HepG2 (cell line): ENCODE measurements around the gene TSN. TPM values are rescaled to one million over a fixed set of nuclear protein-coding genes. Genes with fewer than 3 reads are reported as not detected.

Source experiments
- ATAC-seq: fragments of 200-7000 bp; cut with Tn5 transposase; 3 replicates; pipeline ENCODE4 v1.9.1; 2020; ENCODE audit warnings: mild to moderate bottlenecking, moderate library complexity
- BruUV-seq: library from RNA; stranded (reverse); fragments of 400-500 nt; replicated peaks from 2 replicates; lab custom pipeline; 2021; lab: Mats Ljungman, UMichigan
- CTCF ChIA-PET: fragments of 300-600 bp; formaldehyde crosslinking; extraction: SDS; loops from one replicate; lab custom pipeline; 2021; ENCODE audit warnings: low total read pairs, inconsistent platforms, low intra/inter-chr PET ratio; lab: Yijun Ruan, JAX
- POLR2A ChIA-PET: fragments of 350-600 bp; sonication (Branson Sonifier 250); formaldehyde crosslinking; loops from one replicate; lab custom pipeline; 2020; ENCODE audit warnings: antibody characterized with exemption, inconsistent platforms; lab: Yijun Ruan, JAX
- DNase-seq: peaks from one replicate; pipeline ENCODE4 v3.0.0-alpha.2; 2015; ENCODE audit warnings: low spot score
- FAIRE-seq: peaks from 3 replicates; lab custom pipeline; 2011; peaks lifted over from hg19 to GRCh38; lab: Jason Lieb, UNC
- H2AFZ ChIP-seq: one replicate; pipeline ENCODE4 v1.6.1; 2011; ENCODE audit warnings: low read length, inconsistent platforms
- H3K27ac ChIP-seq: fragments of 300-600 bp; 3 replicates; pipeline ENCODE4 v1.8.0; 2011; ENCODE audit warnings: mixed run types, mild to moderate bottlenecking, mixed read lengths, low read length, inconsistent platforms; ENCODE audit not compliant: insufficient read depth; ENCODE audit errors: extremely low read length
- H3K27me3 ChIP-seq, 2 experiments: fragments of 200-600 bp in 1 of 2; 2 replicates in 1 of 2; 3 replicates in 1 of 2; pipeline versions ENCODE4 v1.6.0 to v1.8.0; 2011; ENCODE audit warnings: low read length in 2 of 2, mild to moderate bottlenecking in 2 of 2, moderate library complexity in 2 of 2, inconsistent platforms in 1 of 2; ENCODE audit not compliant: insufficient read depth in 2 of 2, control insufficient read depth in 1 of 2
- H3K36me3 ChIP-seq, 2 experiments: fragments of 200-600 bp in 1 of 2; replicated peaks in 1 of 2; 2 replicates in 1 of 2; 3 replicates in 1 of 2; pipeline versions ENCODE4 v1.5.1 to v1.8.0; 2011; ENCODE audit warnings: low read length in 2 of 2, inconsistent platforms in 1 of 2; ENCODE audit not compliant: insufficient read depth in 2 of 2, control insufficient read depth in 1 of 2
- H3K4me1 ChIP-seq: 2 replicates; pipeline ENCODE4 v1.5.1; 2012; ENCODE audit warnings: low read length, inconsistent platforms; ENCODE audit not compliant: insufficient read depth
- H3K4me2 ChIP-seq: 2 replicates; pipeline ENCODE4 v1.6.0; 2011; ENCODE audit warnings: low read depth, low read length, inconsistent platforms
- H3K4me3 ChIP-seq, 3 experiments: fragments of 200-600 bp in 1 of 3; sonication (generic), shearing (Covaris generic) in 1 of 3; replicated peaks in 1 of 3; 2 replicates each; pipeline ENCODE4 v1.5.1; 2011 to 2016; ENCODE audit warnings: low read length in 3 of 3, inconsistent platforms in 2 of 3, low read depth in 2 of 3, mild to moderate bottlenecking in 2 of 3, control low read depth in 1 of 3, mixed read lengths in 1 of 3; ENCODE audit not compliant: insufficient read depth in 1 of 3
- H3K79me2 ChIP-seq: one replicate; pipeline ENCODE4 v1.6.1; 2011; ENCODE audit warnings: low read length, inconsistent platforms; ENCODE audit not compliant: insufficient read depth
- H3K9ac ChIP-seq: 2 replicates; pipeline ENCODE4 v1.6.0; 2011; ENCODE audit warnings: mild to moderate bottlenecking, low read depth, low read length, inconsistent platforms; ENCODE audit not compliant: insufficient read depth
- H3K9me3 ChIP-seq: 2 replicates; pipeline ENCODE4 v1.5.1; 2012; ENCODE audit warnings: mild to moderate bottlenecking, low read length
- H4K20me1 ChIP-seq: 2 replicates; pipeline ENCODE4 v1.6.0; 2011; ENCODE audit warnings: inconsistent platforms, mild to moderate bottlenecking, low read length, moderate library complexity; ENCODE audit not compliant: insufficient read depth
- CREB1 ChIP-seq, 2 experiments: fragments of 450-650 bp in 1 of 2; IDR thresholded peaks; 2 replicates each; pipeline ENCODE4 v1.6.1; 2016 to 2017; ENCODE audit warnings: control low read depth in 1 of 2, mild to moderate bottlenecking in 1 of 2, missing compliant biosample characterization in 1 of 2, missing genetic modification characterization in 1 of 2
- FOSL2 ChIP-seq: sonication (generic); formaldehyde crosslinking; IDR thresholded peaks from 2 replicates; pipeline ENCODE4 v1.4.0; 2020; ENCODE audit warnings: missing genetic modification reagents
- GPN1 ChIP-seq: sonication (generic); formaldehyde crosslinking; IDR thresholded peaks from 2 replicates; pipeline ENCODE4 v1.5.1; 2020; ENCODE audit warnings: missing genetic modification reagents, borderline replicate concordance
- KDM5A ChIP-seq: fragments of 200-600 bp; sonication (generic); IDR thresholded peaks from 2 replicates; pipeline ENCODE4 v1.7.0; 2018; ENCODE audit warnings: antibody characterized with exemption, mild to moderate bottlenecking, low read length, borderline replicate concordance
- RAD21 ChIP-seq: fragments of 450-650 bp; formaldehyde crosslinking; IDR thresholded peaks from 2 replicates; pipeline ENCODE4 v1.5.0; 2020; ENCODE audit warnings: mild to moderate bottlenecking
- SOX13 ChIP-seq, 3 experiments: fragments of 450-650 bp in 1 of 3; sonication (generic) in 1 of 3; formaldehyde crosslinking in 1 of 3; IDR thresholded peaks in 2 of 3; conservative IDR thresholded peaks in 1 of 3; 2 replicates each; pipeline versions ENCODE4 v1.5.0 to v1.6.1; 2016 to 2020; ENCODE audit warnings: antibody characterized with exemption in 1 of 3, mild to moderate bottlenecking in 1 of 3, missing compliant biosample characterization in 1 of 3, missing genetic modification reagents in 1 of 3, moderate library complexity in 1 of 3
- SOX5 ChIP-seq: IDR thresholded peaks from 2 replicates; pipeline ENCODE4 v1.6.1; 2016; ENCODE audit warnings: borderline replicate concordance
- SP1 ChIP-seq, 2 experiments: fragments of 450-650 bp in 1 of 2; sonication (generic) in 1 of 2; formaldehyde crosslinking in 1 of 2; IDR thresholded peaks; 2 replicates each; pipeline versions ENCODE4 v1.4.0 to v1.6.1; 2016 to 2020; ENCODE audit warnings: missing genetic modification reagents in 1 of 2
- TMF1 ChIP-seq: sonication (generic); formaldehyde crosslinking; IDR thresholded peaks from 2 replicates; pipeline ENCODE4 v1.8.1; 2022; ENCODE audit warnings: low read depth, missing genetic modification reagents
- XBP1 ChIP-seq: sonication (generic); formaldehyde crosslinking; IDR thresholded peaks from 2 replicates; pipeline ENCODE4 v1.5.0; 2020; ENCODE audit warnings: missing genetic modification reagents
- ZNF230 ChIP-seq: sonication (generic); formaldehyde crosslinking; IDR thresholded peaks from 2 replicates; pipeline ENCODE4 v1.4.0; 2020; ENCODE audit warnings: mild to moderate bottlenecking, missing genetic modification reagents
- ZNF235 ChIP-seq: sonication (generic); formaldehyde crosslinking; IDR thresholded peaks from 2 replicates; pipeline ENCODE4 v1.8.1; 2023; ENCODE audit warnings: mild to moderate bottlenecking, missing genetic modification reagents, borderline replicate concordance
- ZNF556 ChIP-seq: sonication (generic); formaldehyde crosslinking; IDR thresholded peaks from 2 replicates; pipeline ENCODE4 v1.4.0; 2020; ENCODE audit warnings: mild to moderate bottlenecking, missing genetic modification reagents, borderline replicate concordance
- ZSCAN31 ChIP-seq: sonication (generic); formaldehyde crosslinking; IDR thresholded peaks from 2 replicates; pipeline ENCODE4 v1.5.0; 2020; ENCODE audit warnings: low read depth, mild to moderate bottlenecking, missing genetic modification reagents
- WGBS: methylation state at CpG from one replicate; pipeline ENCODE4 v1.1.6; 2017; ENCODE audit warnings: low lambda C conversion rate; 5-methylcytosine and 5-hydroxymethylcytosine counted together
- in situ Hi-C: cut with HindIII; loops from 2 replicates; pipeline ENCODE4 v1.10.0; 2017; ENCODE audit warnings: low pct_unique_long_range_greater_than_20kb; ENCODE audit not compliant: extremely low pct_ligation_motif_present
- intact Hi-C: fragments of 100-400 bp; cut with micrococcal nuclease; formaldehyde crosslinking; loops from one replicate; pipeline ENCODE4 v1.10.0; 2022; ENCODE audit not compliant: unreplicated experiment
- polyA plus RNA-seq, 8 experiments: library from polyadenylated mRNA; depleted of rRNA in 3 of 8; stranded (reverse) in 7 of 8; unstranded in 1 of 8; fragments of >200 nt; fragmentation: Illumina TruSeq in 4 of 8; extraction: Trizol in 4 of 8; gene quantifications; 2 replicates each; pipeline versions ENCODE4 v1.2.1 to v1.2.3, GENCODE V29; 2011 to 2016; ENCODE audit warnings: low read depth in 4 of 8, missing spikeins in 1 of 8, mixed read lengths in 1 of 8; ENCODE audit not compliant: insufficient read depth in 1 of 8
- total RNA-seq, 5 experiments: library from RNA; depleted of rRNA; stranded (reverse); fragments of >200 nt; fragmentation: Illumina TruSeq; extraction: Trizol; gene quantifications; 2 replicates each; pipeline ENCODE4 v1.2.3, GENCODE V29; 2016; ENCODE audit warnings: low read depth in 1 of 5
- TF ChIP-seq, protein P1 (sequence below): sonication (generic); formaldehyde crosslinking; IDR thresholded peaks from 2 replicates; pipeline ENCODE4 v1.4.0; 2020; ENCODE audit warnings: mild to moderate bottlenecking, missing genetic modification reagents
- TF ChIP-seq, protein P2 (sequence below): sonication (generic); IDR thresholded peaks from 2 replicates; pipeline ENCODE4 v1.6.1; 2016; ENCODE audit warnings: low read depth, borderline replicate concordance
- TF ChIP-seq, protein P3 (sequence below): sonication (generic); formaldehyde crosslinking; IDR thresholded peaks from 2 replicates; pipeline ENCODE4 v1.4.0; 2020; ENCODE audit warnings: missing genetic modification reagents

Gene TSN
- total and polyA plus RNA-seq, 2 of the 13 experiments (the other 11 are each of a cell fraction or from before 2014, with no cell fraction given), result 56.4 to 115 TPM

DNA sequence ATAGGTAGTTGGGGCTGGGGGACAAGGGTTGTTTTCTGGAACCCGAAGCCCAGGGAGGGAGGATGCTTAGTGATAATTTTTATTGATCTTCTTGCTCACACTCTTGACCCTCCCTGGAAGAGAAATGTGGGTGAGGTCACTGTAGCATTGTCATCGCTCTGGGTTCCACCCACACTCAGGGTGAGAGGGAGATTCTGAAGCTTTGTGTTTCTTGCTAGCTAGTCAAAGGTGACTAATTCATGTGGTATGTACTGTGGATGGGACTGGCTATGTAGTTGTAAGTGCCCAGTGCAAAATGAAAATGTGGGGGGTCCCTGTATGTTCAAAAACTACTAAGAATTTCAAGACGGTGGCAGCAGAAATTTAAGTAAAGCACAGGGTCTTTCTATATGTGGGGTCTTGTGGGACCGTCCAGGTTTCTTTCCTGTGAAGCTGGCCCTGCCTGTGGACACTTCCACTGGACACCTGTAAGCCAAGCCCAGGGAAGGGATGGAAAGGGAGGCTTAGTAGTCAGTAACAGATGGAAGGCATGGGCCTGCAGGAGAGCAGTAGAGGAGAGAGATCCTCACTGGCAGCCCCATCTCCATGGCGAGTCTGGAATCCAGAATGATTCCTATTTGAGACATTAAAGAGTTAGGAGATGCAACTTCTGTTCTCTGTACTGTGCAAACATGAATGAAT, 35.0 kb downstream of the TSN start:
- FAIRE-seq, result no peak
- H2AFZ ChIP-seq, result no peak overlapping the region
- H3K4me3 ChIP-seq, result no peak overlapping the region
- H3K27ac ChIP-seq, result no peak overlapping the region
- in situ Hi-C loops (no loop called here), intact Hi-C loops (no loop called here)
- 6% methylated on average over 5 of the region's 5 CpGs for WGBS
- ATAC-seq, result peak; percentile 79
- BruUV-seq, result no TSS peak
- no peaks in the 10 kb centered on the region for H3K36me3 ChIP-seq
- H3K9me3 ChIP-seq, result peaks cover 6% of the 10 kb centered on the region; the same call in 1 of the 2 replicates
- H3K79me2 ChIP-seq, result no peaks in the 10 kb centered on the region
- ChIA-PET CTCF (no interaction called here), POLR2A (no interaction called here)
- no peak overlapping the region for H3K9ac ChIP-seq
- H3K4me1 ChIP-seq, result no peaks in the 10 kb centered on the region
- peak; percentile 61 for DNase-seq
- no peaks in the 10 kb centered on the region for H4K20me1 ChIP-seq
- H3K4me2 ChIP-seq, result no peak overlapping the region
- H3K27me3 ChIP-seq, result peaks cover 0 to 11% of the 10 kb centered on the region in 2 experiments; a peak in 4 of 5 replicates
- no peak for TF ChIP-seq SP1 (IDR thresholded peaks at IDR 0.05)
- TF ChIP-seq SP1 (CRISPR knock-in tag; IDR thresholded peaks at IDR 0.05), result no peak
- TF ChIP-seq, protein P1, sequence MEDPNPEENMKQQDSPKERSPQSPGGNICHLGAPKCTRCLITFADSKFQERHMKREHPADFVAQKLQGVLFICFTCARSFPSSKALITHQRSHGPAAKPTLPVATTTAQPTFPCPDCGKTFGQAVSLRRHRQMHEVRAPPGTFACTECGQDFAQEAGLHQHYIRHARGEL (CRISPR knock-in tag), result no peak
- no peak for TF ChIP-seq SOX13 (IDR thresholded peaks at IDR 0.05)
- peak in 1 of 2 experiments; percentile 22; a peak in 1 of 4 replicates for TF ChIP-seq SOX13 (CRISPR knock-in tag; conservative IDR thresholded peaks at IDR 0.05 in 1 of 2, IDR thresholded peaks at IDR 0.05 in 1 of 2)
- no peak for TF ChIP-seq GPN1 (CRISPR knock-in tag)
- no peak for TF ChIP-seq KDM5A
- TF ChIP-seq ZNF235 (CRISPR knock-in tag), result no peak
- peak; percentile 72 for TF ChIP-seq FOSL2 (CRISPR knock-in tag)
- peak; percentile 20; the same call in 1 of the 2 replicates for TF ChIP-seq SOX5 (CRISPR knock-in tag)
- no peak for TF ChIP-seq RAD21
- TF ChIP-seq ZNF556 (CRISPR knock-in tag), result no peak
- no peak for TF ChIP-seq TMF1
- no peak for TF ChIP-seq ZNF230 (CRISPR knock-in tag)
- TF ChIP-seq ZSCAN31 (CRISPR knock-in tag), result no peak
- 0 out of 2 replicates have a peak, but pooled peaks have one; percentile 5 for TF ChIP-seq CREB1 (IDR thresholded peaks at IDR 0.05)
- TF ChIP-seq CREB1 (CRISPR knock-in tag; IDR thresholded peaks at IDR 0.05), result no peak
- TF ChIP-seq, protein P2, sequence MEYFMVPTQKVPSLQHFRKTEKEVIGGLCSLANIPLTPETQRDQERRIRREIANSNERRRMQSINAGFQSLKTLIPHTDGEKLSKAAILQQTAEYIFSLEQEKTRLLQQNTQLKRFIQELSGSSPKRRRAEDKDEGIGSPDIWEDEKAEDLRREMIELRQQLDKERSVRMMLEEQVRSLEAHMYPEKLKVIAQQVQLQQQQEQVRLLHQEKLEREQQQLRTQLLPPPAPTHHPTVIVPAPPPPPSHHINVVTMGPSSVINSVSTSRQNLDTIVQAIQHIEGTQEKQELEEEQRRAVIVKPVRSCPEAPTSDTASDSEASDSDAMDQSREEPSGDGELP, result no peak
- TF ChIP-seq XBP1 (CRISPR knock-in tag), result no peak
- TF ChIP-seq, protein P3, sequence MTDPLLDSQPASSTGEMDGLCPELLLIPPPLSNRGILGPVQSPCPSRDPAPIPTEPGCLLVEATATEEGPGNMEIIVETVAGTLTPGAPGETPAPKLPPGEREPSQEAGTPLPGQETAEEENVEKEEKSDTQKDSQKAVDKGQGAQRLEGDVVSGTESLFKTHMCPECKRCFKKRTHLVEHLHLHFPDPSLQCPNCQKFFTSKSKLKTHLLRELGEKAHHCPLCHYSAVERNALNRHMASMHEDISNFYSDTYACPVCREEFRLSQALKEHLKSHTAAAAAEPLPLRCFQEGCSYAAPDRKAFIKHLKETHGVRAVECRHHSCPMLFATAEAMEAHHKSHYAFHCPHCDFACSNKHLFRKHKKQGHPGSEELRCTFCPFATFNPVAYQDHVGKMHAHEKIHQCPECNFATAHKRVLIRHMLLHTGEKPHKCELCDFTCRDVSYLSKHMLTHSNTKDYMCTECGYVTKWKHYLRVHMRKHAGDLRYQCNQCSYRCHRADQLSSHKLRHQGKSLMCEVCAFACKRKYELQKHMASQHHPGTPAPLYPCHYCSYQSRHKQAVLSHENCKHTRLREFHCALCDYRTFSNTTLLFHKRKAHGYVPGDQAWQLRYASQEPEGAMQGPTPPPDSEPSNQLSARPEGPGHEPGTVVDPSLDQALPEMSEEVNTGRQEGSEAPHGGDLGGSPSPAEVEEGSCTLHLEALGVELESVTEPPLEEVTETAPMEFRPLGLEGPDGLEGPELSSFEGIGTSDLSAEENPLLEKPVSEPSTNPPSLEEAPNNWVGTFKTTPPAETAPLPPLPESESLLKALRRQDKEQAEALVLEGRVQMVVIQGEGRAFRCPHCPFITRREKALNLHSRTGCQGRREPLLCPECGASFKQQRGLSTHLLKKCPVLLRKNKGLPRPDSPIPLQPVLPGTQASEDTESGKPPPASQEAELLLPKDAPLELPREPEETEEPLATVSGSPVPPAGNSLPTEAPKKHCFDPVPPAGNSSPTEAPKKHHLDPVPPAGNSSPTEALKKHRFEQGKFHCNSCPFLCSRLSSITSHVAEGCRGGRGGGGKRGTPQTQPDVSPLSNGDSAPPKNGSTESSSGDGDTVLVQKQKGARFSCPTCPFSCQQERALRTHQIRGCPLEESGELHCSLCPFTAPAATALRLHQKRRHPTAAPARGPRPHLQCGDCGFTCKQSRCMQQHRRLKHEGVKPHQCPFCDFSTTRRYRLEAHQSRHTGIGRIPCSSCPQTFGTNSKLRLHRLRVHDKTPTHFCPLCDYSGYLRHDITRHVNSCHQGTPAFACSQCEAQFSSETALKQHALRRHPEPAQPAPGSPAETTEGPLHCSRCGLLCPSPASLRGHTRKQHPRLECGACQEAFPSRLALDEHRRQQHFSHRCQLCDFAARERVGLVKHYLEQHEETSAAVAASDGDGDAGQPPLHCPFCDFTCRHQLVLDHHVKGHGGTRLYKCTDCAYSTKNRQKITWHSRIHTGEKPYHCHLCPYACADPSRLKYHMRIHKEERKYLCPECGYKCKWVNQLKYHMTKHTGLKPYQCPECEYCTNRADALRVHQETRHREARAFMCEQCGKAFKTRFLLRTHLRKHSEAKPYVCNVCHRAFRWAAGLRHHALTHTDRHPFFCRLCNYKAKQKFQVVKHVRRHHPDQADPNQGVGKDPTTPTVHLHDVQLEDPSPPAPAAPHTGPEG, result no peak
